ENCODE measurements around the gene PCCA. TPM values are rescaled to one million over a fixed set of nuclear protein-coding genes. Genes with fewer than 3 reads are reported as not detected.
A peak's percentile ranks its signal among the peaks of the same experiment; 100 is the strongest.

Gene PCCA
- total and polyA plus RNA-seq, 3 experiments from 2014 or later, result 6.1 to 9.5 (median 6.2) TPM

- H3K4me1 ChIP-seq (ENCODE audit: insufficient read depth, low read length), result no peaks in the 10 kb centered on the region
- Mint-ChIP-seq H3K27me3 (no peaks in the 10 kb centered on the region), H3K36me3 (peaks cover 6 to 21% (median 15%) of the 10 kb centered on the region in 3 donors), H3K9me3 (no peaks in the 10 kb centered on the region), H3K4me1 (no peaks in the 10 kb centered on the region), H3K27ac (peak overlapping the region in 1 of 8 donors; percentile 61), H3K4me3 (no peak overlapping the region)
- no peaks in the 10 kb centered on the region for H3K27me3 ChIP-seq (ENCODE audit: insufficient read depth, low read length, poor library complexity, severe bottlenecking)
- H3K36me3 ChIP-seq (ENCODE audit: insufficient read depth, low read length), result no peaks in the 10 kb centered on the region
- no peak overlapping the region for H3K4me3 ChIP-seq (ENCODE audit: low read length)
- no peak overlapping the region for H3K27ac ChIP-seq (ENCODE audit: low read depth, low read length)
- no peaks in the 10 kb centered on the region for H3K9me3 ChIP-seq (ENCODE audit: low read length)
- no peak for DNase-seq
- ChIA-PET POLR2A (no interaction called here), CTCF (no interaction called here)
Observed at GRCh38 chr13:100350601-100351000, 261.7 kb downstream of the PCCA start.

GRCh38 chr13:100356426-100356825 is 267.5 kb downstream of the PCCA start:
- peaks cover 0 to 19% (median 9%) of the 10 kb centered on the region in 3 donors for H3K36me3 Mint-ChIP-seq
- no peaks in the 10 kb centered on the region for H3K27me3 Mint-ChIP-seq
- no peaks in the 10 kb centered on the region for H3K27me3 ChIP-seq (ENCODE audit: insufficient read depth, low read length, poor library complexity, severe bottlenecking)
- H3K4me3 ChIP-seq (ENCODE audit: low read length), result no peak overlapping the region
- no peak overlapping the region for H3K27ac Mint-ChIP-seq
- no peaks in the 10 kb centered on the region for H3K4me1 ChIP-seq (ENCODE audit: insufficient read depth, low read length)
- ChIA-PET POLR2A (no interaction called here), CTCF (no interaction called here)
- no peaks in the 10 kb centered on the region for H3K4me1 Mint-ChIP-seq
- no peak overlapping the region for H3K27ac ChIP-seq (ENCODE audit: low read depth, low read length)
- no peak for DNase-seq
- H3K4me3 Mint-ChIP-seq, result no peak overlapping the region
- H3K9me3 Mint-ChIP-seq, result no peaks in the 10 kb centered on the region
- H3K9me3 ChIP-seq (ENCODE audit: low read length), result no peaks in the 10 kb centered on the region
- no peaks in the 10 kb centered on the region for H3K36me3 ChIP-seq (ENCODE audit: insufficient read depth, low read length)

DNA sequence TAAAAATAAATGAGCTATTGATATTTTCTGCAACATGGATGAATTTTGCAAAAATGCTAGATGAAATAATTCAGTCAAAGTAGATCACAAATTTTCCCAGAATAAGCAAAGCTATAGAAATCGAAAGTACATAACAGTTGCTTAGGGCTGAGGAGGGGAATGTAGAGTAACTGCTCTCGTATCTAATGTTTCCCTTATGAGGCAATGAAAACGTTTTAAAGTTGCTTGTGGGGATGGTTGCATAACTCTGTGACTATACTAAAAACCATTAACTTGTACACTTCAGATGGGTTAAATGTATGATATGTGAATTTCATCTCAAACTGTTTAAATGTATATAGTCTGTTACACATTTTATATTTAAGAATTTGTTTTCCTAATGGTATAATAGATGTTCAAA is 268.0 kb downstream of the PCCA start:
- Mint-ChIP-seq H3K9me3 (no peaks in the 10 kb centered on the region), H3K27ac (no peak overlapping the region), H3K27me3 (no peaks in the 10 kb centered on the region), H3K4me1 (no peaks in the 10 kb centered on the region), H3K4me3 (no peak overlapping the region), H3K36me3 (peaks cover 0 to 16% (median 6%) of the 10 kb centered on the region in 3 donors)
- Histone ChIP-seq H3K36me3 (ENCODE audit: insufficient read depth, low read length) (no peaks in the 10 kb centered on the region), H3K4me1 (ENCODE audit: insufficient read depth, low read length) (no peaks in the 10 kb centered on the region), H3K27me3 (ENCODE audit: insufficient read depth, low read length, poor library complexity, severe bottlenecking) (no peaks in the 10 kb centered on the region), H3K9me3 (ENCODE audit: low read length) (no peaks in the 10 kb centered on the region), H3K4me3 (ENCODE audit: low read length) (no peak overlapping the region), H3K27ac (ENCODE audit: low read depth, low read length) (no peak overlapping the region)
- POLR2A ChIA-PET, result no interaction called here
- CTCF ChIA-PET, result no interaction called here
- no peak for DNase-seq

DNA sequence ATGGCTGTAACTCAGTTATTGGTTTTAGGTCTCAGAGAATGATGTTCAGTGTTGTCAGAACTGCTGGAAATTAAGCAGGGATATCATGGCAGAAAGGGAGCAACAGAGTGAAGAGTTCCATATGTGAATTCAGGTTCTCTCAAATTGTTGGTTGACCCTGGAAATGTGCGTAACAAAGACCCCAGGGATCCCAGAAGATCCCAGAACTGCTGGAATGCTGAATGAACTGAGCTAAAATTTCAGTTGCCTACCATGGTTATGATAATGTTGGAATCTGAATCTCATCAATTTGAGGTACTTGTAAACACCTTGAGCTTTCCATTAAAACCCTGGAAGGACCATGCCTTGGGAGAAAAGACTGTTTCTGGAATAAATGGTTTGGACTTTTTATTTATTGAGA is 268.9 kb downstream of the PCCA start:
- no peak overlapping the region for H3K27ac ChIP-seq (ENCODE audit: low read depth, low read length)
- H3K27me3 ChIP-seq (ENCODE audit: insufficient read depth, low read length, poor library complexity, severe bottlenecking), result no peaks in the 10 kb centered on the region
- H3K4me3 ChIP-seq (ENCODE audit: low read length), result no peak overlapping the region
- H3K4me3 Mint-ChIP-seq, result no peak overlapping the region
- H3K4me1 Mint-ChIP-seq, result no peaks in the 10 kb centered on the region
- H3K9me3 ChIP-seq (ENCODE audit: low read length), result no peaks in the 10 kb centered on the region
- no peaks in the 10 kb centered on the region for H3K36me3 ChIP-seq (ENCODE audit: insufficient read depth, low read length)
- ChIA-PET POLR2A (no interaction called here), CTCF (no interaction called here)
- H3K9me3 Mint-ChIP-seq, result no peaks in the 10 kb centered on the region
- no peak overlapping the region for H3K27ac Mint-ChIP-seq
- H3K4me1 ChIP-seq (ENCODE audit: insufficient read depth, low read length), result no peaks in the 10 kb centered on the region
- H3K27me3 Mint-ChIP-seq, result no peaks in the 10 kb centered on the region
- H3K36me3 Mint-ChIP-seq, result peaks cover 0 to 13% (median 5%) of the 10 kb centered on the region in 3 donors
- DNase-seq, result no peak

GRCh38 chr13:100361504-100361903 is 272.6 kb downstream of the PCCA start:
- CTCF ChIA-PET, result no interaction called here
- no peak overlapping the region for H3K27ac Mint-ChIP-seq
- Histone ChIP-seq H3K27ac (ENCODE audit: low read depth, low read length) (no peak overlapping the region), H3K36me3 (ENCODE audit: insufficient read depth, low read length) (no peaks in the 10 kb centered on the region), H3K27me3 (ENCODE audit: insufficient read depth, low read length, poor library complexity, severe bottlenecking) (no peaks in the 10 kb centered on the region), H3K4me1 (ENCODE audit: insufficient read depth, low read length) (no peaks in the 10 kb centered on the region), H3K4me3 (ENCODE audit: low read length) (no peak overlapping the region), H3K9me3 (ENCODE audit: low read length) (no peaks in the 10 kb centered on the region)
- no peaks in the 10 kb centered on the region for H3K27me3 Mint-ChIP-seq
- peaks cover 0 to 6% (median 2%) of the 10 kb centered on the region in 3 donors for H3K36me3 Mint-ChIP-seq
- H3K4me3 Mint-ChIP-seq, result no peak overlapping the region
- no peak for DNase-seq
- H3K4me1 Mint-ChIP-seq, result no peaks in the 10 kb centered on the region
- POLR2A ChIA-PET, result no interaction called here
- H3K9me3 Mint-ChIP-seq, result no peaks in the 10 kb centered on the region

- no peaks in the 10 kb centered on the region for H3K9me3 ChIP-seq (ENCODE audit: low read length)
- no peaks in the 10 kb centered on the region for H3K4me1 ChIP-seq (ENCODE audit: insufficient read depth, low read length)
- POLR2A ChIA-PET, result no interaction called here
- no peaks in the 10 kb centered on the region for H3K27me3 ChIP-seq (ENCODE audit: insufficient read depth, low read length, poor library complexity, severe bottlenecking)
- DNase-seq, result no peak
- no peak overlapping the region for H3K27ac ChIP-seq (ENCODE audit: low read depth, low read length)
- no peaks in the 10 kb centered on the region for H3K9me3 Mint-ChIP-seq
- CTCF ChIA-PET, result no interaction called here
- H3K4me3 Mint-ChIP-seq, result no peak overlapping the region
- H3K27me3 Mint-ChIP-seq, result no peaks in the 10 kb centered on the region
- H3K4me1 Mint-ChIP-seq, result no peaks in the 10 kb centered on the region
- peaks cover 2 to 6% (median 2%) of the 10 kb centered on the region in 3 donors for H3K36me3 Mint-ChIP-seq
- no peak overlapping the region for H3K4me3 ChIP-seq (ENCODE audit: low read length)
- no peaks in the 10 kb centered on the region for H3K36me3 ChIP-seq (ENCODE audit: insufficient read depth, low read length)
- H3K27ac Mint-ChIP-seq, result no peak overlapping the region
Observed at GRCh38 chr13:100362371-100362770, 273.5 kb downstream of the PCCA start.

- H3K4me3 Mint-ChIP-seq, result no peak overlapping the region
- H3K4me1 ChIP-seq (ENCODE audit: insufficient read depth, low read length), result no peaks in the 10 kb centered on the region
- no peak for DNase-seq
- H3K36me3 Mint-ChIP-seq, result peaks cover 2 to 6% (median 2%) of the 10 kb centered on the region in 3 donors
- no peaks in the 10 kb centered on the region for H3K9me3 ChIP-seq (ENCODE audit: low read length)
- H3K27ac ChIP-seq (ENCODE audit: low read depth, low read length), result no peak overlapping the region
- H3K4me3 ChIP-seq (ENCODE audit: low read length), result no peak overlapping the region
- peak overlapping the region in 1 of 8 donors; percentile 43 for H3K27ac Mint-ChIP-seq
- no peaks in the 10 kb centered on the region for H3K27me3 ChIP-seq (ENCODE audit: insufficient read depth, low read length, poor library complexity, severe bottlenecking)
- no peaks in the 10 kb centered on the region for H3K4me1 Mint-ChIP-seq
- no peaks in the 10 kb centered on the region for H3K27me3 Mint-ChIP-seq
- CTCF ChIA-PET, result no interaction called here
- H3K9me3 Mint-ChIP-seq, result no peaks in the 10 kb centered on the region
- POLR2A ChIA-PET, result no interaction called here
- H3K36me3 ChIP-seq (ENCODE audit: insufficient read depth, low read length), result no peaks in the 10 kb centered on the region
Observed at GRCh38 chr13:100362781-100363180, 273.9 kb downstream of the PCCA start.

DNA sequence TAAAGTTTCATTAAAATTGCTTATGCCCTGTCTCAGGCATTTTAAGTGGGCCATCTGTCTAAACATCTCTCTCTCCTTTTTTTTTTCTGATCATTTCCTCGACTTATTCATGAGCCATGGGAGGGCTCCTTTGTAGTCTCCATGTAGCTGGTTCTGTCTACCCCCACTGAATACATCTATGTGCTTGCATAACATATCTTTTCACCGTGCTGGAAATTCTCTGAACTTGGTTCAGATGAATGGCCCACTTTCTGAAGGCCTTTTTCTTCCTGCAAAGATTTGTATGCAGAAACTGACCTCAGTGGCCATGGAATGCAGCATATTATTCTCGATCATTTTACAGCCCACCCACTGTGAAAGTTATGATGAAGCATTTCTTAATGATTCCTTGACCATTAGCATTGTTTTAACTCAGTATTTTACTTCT is 274.4 kb downstream of the PCCA start:
- Mint-ChIP-seq H3K36me3 (peaks cover under 1 to 2% (median 2%) of the 10 kb centered on the region in 3 donors), H3K27ac (peak overlapping the region in 2 of 8 donors; percentile 20 to 43), H3K27me3 (no peaks in the 10 kb centered on the region), H3K4me1 (no peaks in the 10 kb centered on the region), H3K4me3 (no peak overlapping the region), H3K9me3 (no peaks in the 10 kb centered on the region)
- Histone ChIP-seq H3K36me3 (ENCODE audit: insufficient read depth, low read length) (no peaks in the 10 kb centered on the region), H3K4me3 (ENCODE audit: low read length) (no peak overlapping the region), H3K27me3 (ENCODE audit: insufficient read depth, low read length, poor library complexity, severe bottlenecking) (no peaks in the 10 kb centered on the region), H3K27ac (ENCODE audit: low read depth, low read length) (no peak overlapping the region), H3K9me3 (ENCODE audit: low read length) (no peaks in the 10 kb centered on the region), H3K4me1 (ENCODE audit: insufficient read depth, low read length) (no peaks in the 10 kb centered on the region)
- POLR2A ChIA-PET, result no interaction called here
- CTCF ChIA-PET, result no interaction called here
- DNase-seq, result no peak

DNA sequence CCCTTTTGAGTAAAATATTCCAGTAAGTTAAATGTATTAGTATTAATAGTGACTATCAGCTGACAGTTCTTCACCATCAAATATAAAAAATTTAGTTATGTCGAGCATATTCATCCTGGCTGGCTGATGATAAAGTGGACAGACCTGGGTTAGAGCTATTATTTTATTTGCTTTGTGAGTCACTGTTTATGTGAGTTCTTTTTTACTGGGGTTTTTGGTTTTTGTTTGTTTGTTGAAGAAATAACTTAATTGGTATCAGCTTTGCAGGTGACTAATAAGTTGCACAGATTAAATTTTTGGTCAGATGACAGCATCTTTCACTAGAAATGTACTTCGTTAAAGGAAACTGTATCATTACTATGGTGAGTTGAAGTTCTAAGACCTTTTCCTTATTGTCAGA is 275.0 kb downstream of the PCCA start:
- Mint-ChIP-seq H3K4me1 (no peaks in the 10 kb centered on the region), H3K27ac (no peak overlapping the region), H3K27me3 (no peaks in the 10 kb centered on the region), H3K4me3 (no peak overlapping the region), H3K36me3 (peaks cover 5 to 7% (median 6%) of the 10 kb centered on the region in 3 donors), H3K9me3 (no peaks in the 10 kb centered on the region)
- POLR2A ChIA-PET, result no interaction called here
- CTCF ChIA-PET, result no interaction called here
- H3K27me3 ChIP-seq (ENCODE audit: insufficient read depth, low read length, poor library complexity, severe bottlenecking), result no peaks in the 10 kb centered on the region
- H3K27ac ChIP-seq (ENCODE audit: low read depth, low read length), result no peak overlapping the region
- H3K4me1 ChIP-seq (ENCODE audit: insufficient read depth, low read length), result no peaks in the 10 kb centered on the region
- H3K9me3 ChIP-seq (ENCODE audit: low read length), result no peaks in the 10 kb centered on the region
- no peaks in the 10 kb centered on the region for H3K36me3 ChIP-seq (ENCODE audit: insufficient read depth, low read length)
- no peak overlapping the region for H3K4me3 ChIP-seq (ENCODE audit: low read length)
- no peak for DNase-seq
